Motor neuron (in vitro differentiated cells): ENCODE results near the gene NPAS3. TPM values are rescaled to one million over a fixed set of nuclear protein-coding genes. Genes with fewer than 3 reads are reported as not detected.

ENCODE experiments used
- ATAC-seq, 8 experiments: fragments of 200-7000 bp; cut with Tn5 transposase; replicated peaks in 6 of 8; 2 replicates each; pipeline ENCODE4 v1.8.0; 2021; ENCODE audit warnings: mild to moderate bottlenecking in 8 of 8, moderate library complexity in 8 of 8
- H3K27ac ChIP-seq, 2 donors: fragments of 250-450 bp; sonication (Bioruptor Pico); 2 replicates each; pipeline ENCODE4 v1.9.0; 2021; ENCODE audit warnings: antibody characterized with exemption in 2 of 2, mild to moderate bottlenecking in 2 of 2, moderate library complexity in 1 of 2
- H3K4me1 ChIP-seq, 2 donors: fragments of 250-450 bp; sonication (Bioruptor Pico); replicated peaks in 1 of 2; 2 replicates each; pipeline ENCODE4 v1.6.1; 2021; ENCODE audit warnings: antibody characterized with exemption in 2 of 2, mild to moderate bottlenecking in 2 of 2, moderate library complexity in 1 of 2
- H3K4me3 ChIP-seq, 5 donors: fragments of 250-450 bp; sonication (Bioruptor Pico); 2 replicates each; pipeline ENCODE4 v1.9.0; 2021; ENCODE audit warnings: antibody characterized with exemption in 5 of 5, mild to moderate bottlenecking in 5 of 5, moderate library complexity in 4 of 5
- WGBS, 10 experiments: fragments of 450-650 bp; shearing (Covaris generic); methylation state at CpG; one replicate each; pipeline ENCODE4 v1.0.0; 2022; 5-methylcytosine and 5-hydroxymethylcytosine counted together
- in situ Hi-C, 9 experiments: fragments of 400-800 bp; cut with MboI; loops; one replicate each; pipeline ENCODE4 v1.15.0; 2021; ENCODE audit warnings: low sequenced_read_pairs in 9 of 9, low pct_unique_long_range_greater_than_20kb in 2 of 9; ENCODE audit not compliant: unreplicated experiment in 9 of 9
- total RNA-seq, 8 experiments: library from RNA; unstranded; fragments of 300-600 nt; gene quantifications; 2 replicates each; pipeline versions ENCODE4 v1.2.3 to v1.2.4, GENCODE V29; 2022

NPAS3 gene
- total RNA-seq, 8 experiments from 2014 or later, result 0.22 to 45.8 (median 11.7) TPM; not detected in 1

- ATAC-seq, result no peak
- in situ Hi-C loops, result no loop called here
- 80 to 100% (median 100%) methylated on average over 1 of the region's 1 CpG; no CpG with 5 or more reads in 3 of the 10 experiments for WGBS, 10 experiments
- H3K4me3 ChIP-seq, result no peak overlapping the region
- peaks cover 2 to 7% of the 10 kb centered on the region in 2 donors for H3K4me1 ChIP-seq
- no peak overlapping the region for H3K27ac ChIP-seq
Measured at GRCh38 chr14:33404964-33405574, 466.4 kb downstream of the NPAS3 start.

GRCh38 chr14:33406766-33407165, 468.1 kb downstream of the NPAS3 start:
- in situ Hi-C loops, result no loop called here
- Histone ChIP-seq H3K27ac (no peak overlapping the region), H3K4me3 (no peak overlapping the region), H3K4me1 (peaks cover 0 to 5% of the 10 kb centered on the region in 2 donors)
- peak in 2 of 8 experiments; percentile 11 to 29 for ATAC-seq
- WGBS, 10 experiments, result 50 to 100% (median 91%) methylated on average over 1 to 2 of the region's 2 CpGs; no CpG with 5 or more reads in 4 of the 10 experiments

DNA sequence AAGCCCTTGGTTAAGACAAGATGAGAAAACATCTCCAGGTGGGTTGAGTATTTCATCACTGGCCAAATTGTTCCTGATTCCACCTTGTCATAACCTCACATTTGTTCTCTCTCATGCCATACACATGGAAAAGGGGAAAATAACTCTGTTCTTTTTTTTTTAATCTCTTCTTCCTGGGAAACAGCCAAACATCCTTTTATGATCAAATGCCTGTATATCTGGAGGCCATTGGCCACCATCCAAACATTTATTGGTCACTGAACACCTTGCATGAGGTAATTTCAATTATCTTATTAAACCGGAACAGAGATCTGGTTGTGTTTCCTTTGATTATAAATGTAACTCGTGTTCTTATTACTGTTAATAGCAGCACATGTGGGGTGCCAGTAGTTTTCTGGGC, 469.6 kb downstream of the NPAS3 start:
- H3K4me3 ChIP-seq, result no peak overlapping the region
- in situ Hi-C loops, result no loop called here
- 42 to 100% (median 90%) methylated on average over 1 to 2 of the region's 2 CpGs; no CpG with 5 or more reads in 1 of the 10 experiments for WGBS, 10 experiments
- H3K27ac ChIP-seq, result no peak overlapping the region
- peaks cover 0 to 5% of the 10 kb centered on the region in 2 donors for H3K4me1 ChIP-seq
- no peak for ATAC-seq

- H3K27ac ChIP-seq, result no peak overlapping the region
- H3K4me3 ChIP-seq, result no peak overlapping the region
- in situ Hi-C loops, result no loop called here
- peaks cover 0 to 2% of the 10 kb centered on the region in 2 donors for H3K4me1 ChIP-seq
- no peak for ATAC-seq
Measured at GRCh38 chr14:33412450-33412849, 473.8 kb downstream of the NPAS3 start.

GRCh38 chr14:33413381-33413780, 474.7 kb downstream of the NPAS3 start:
- no peak for ATAC-seq
- H3K4me1 ChIP-seq, result peaks cover under 1 to 2% of the 10 kb centered on the region in 2 donors
- in situ Hi-C loops, result no loop called here
- H3K27ac ChIP-seq, result no peak overlapping the region
- WGBS, 10 experiments, result 0 to 100% (median 86%) methylated on average over 1 to 5 of the region's 5 CpGs; no CpG with 5 or more reads in 1 of the 10 experiments
- no peak overlapping the region for H3K4me3 ChIP-seq

GRCh38 chr14:33414041-33414440, 475.4 kb downstream of the NPAS3 start:
- Histone ChIP-seq H3K4me1 (peaks cover 2 to 4% of the 10 kb centered on the region in 2 donors), H3K27ac (no peak overlapping the region), H3K4me3 (no peak overlapping the region)
- 64 to 100% (median 92%) methylated on average over 1 to 3 of the region's 3 CpGs; no CpG with 5 or more reads in 1 of the 10 experiments for WGBS, 10 experiments
- in situ Hi-C loops, result no loop called here
- ATAC-seq, result no peak

- 13 to 100% (median 40%) methylated on average over 1 of the region's 1 CpG; no CpG with 5 or more reads in 3 of the 10 experiments for WGBS, 10 experiments
- Histone ChIP-seq H3K4me3 (no peak overlapping the region), H3K27ac (no peak overlapping the region), H3K4me1 (peaks cover 12 to 16% of the 10 kb centered on the region in 2 donors)
- ATAC-seq, result peak in 6 of 8 experiments; percentile 21 to 78 (median 40)
- in situ Hi-C loops, result no loop called here
Measured at GRCh38 chr14:33420051-33420627, 481.5 kb downstream of the NPAS3 start.

GRCh38 chr14:33430414-33431035, 491.8 kb downstream of the NPAS3 start:
- H3K4me3 ChIP-seq, result no peak overlapping the region
- in situ Hi-C loops, result loop anchor here in 1 of 9 experiments (25.0 kb wide), 1 partner anchor 357 kb away; no protein-coding TSS in a partner anchor

GRCh38 chr14:33432407-33433023, 493.8 kb downstream of the NPAS3 start:
- Histone ChIP-seq H3K4me3 (no peak overlapping the region), H3K27ac (no peak overlapping the region), H3K4me1 (peaks cover 14 to 24% of the 10 kb centered on the region in 2 donors)
- 9 to 100% (median 55%) methylated on average over 1 to 3 of the region's 3 CpGs for WGBS, 10 experiments
- in situ Hi-C loops, result loop anchor here in 1 of 9 experiments (25.0 kb wide), 1 partner anchor 355 kb away; no protein-coding TSS in a partner anchor
- peak in 5 of 8 experiments; percentile 49 to 77 (median 60) for ATAC-seq

More at GRCh38 chr14:33430414-33431035, 491.8 kb downstream of the NPAS3 start:
- peak in 1 of 8 experiments; percentile 36 for ATAC-seq
- Histone ChIP-seq H3K27ac (no peak overlapping the region), H3K4me1 (peaks cover 14 to 24% of the 10 kb centered on the region in 2 donors)
- WGBS, 10 experiments, result 48 to 76% (median 64%) methylated on average over 3 to 6 of the region's 7 CpGs

DNA sequence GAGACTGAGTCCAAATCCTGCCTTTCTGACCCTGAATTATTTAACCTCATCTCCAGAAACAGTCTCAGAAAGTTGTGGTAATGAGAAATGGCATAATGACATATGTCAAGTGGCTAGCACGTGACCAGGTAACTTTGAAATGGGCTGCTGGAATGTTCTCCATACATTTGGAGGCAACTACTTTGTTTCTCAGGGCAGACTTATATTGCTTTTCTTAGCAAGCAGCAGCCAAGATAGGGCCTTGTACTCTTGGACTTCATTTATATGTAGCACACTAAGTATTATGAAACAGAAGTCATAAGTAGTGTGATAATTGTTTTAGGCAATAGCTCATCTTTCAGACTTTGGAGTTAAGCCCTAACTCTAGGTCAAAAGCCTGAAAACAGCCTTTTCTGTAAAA, 494.7 kb downstream of the NPAS3 start:
- 38 to 100% (median 100%) methylated on average over 1 of the region's 1 CpG; no CpG with 5 or more reads in 4 of the 10 experiments for WGBS, 10 experiments
- ATAC-seq, result no peak
- Histone ChIP-seq H3K4me1 (peaks cover 14 to 24% of the 10 kb centered on the region in 2 donors), H3K4me3 (no peak overlapping the region), H3K27ac (no peak overlapping the region)
- in situ Hi-C loops, result loop anchor here in 1 of 9 experiments (25.0 kb wide), 1 partner anchor 354 kb away; no protein-coding TSS in a partner anchor

GRCh38 chr14:33435911-33436689, 497.4 kb downstream of the NPAS3 start:
- peak in 6 of 8 experiments; percentile 26 to 83 (median 70) for ATAC-seq
- H3K4me3 ChIP-seq, result no peak overlapping the region
- H3K4me1 ChIP-seq, result peaks cover 3 to 9% of the 10 kb centered on the region in 2 donors
- H3K27ac ChIP-seq, result no peak overlapping the region
- WGBS, 10 experiments, result 34 to 100% (median 88%) methylated on average over 1 to 7 of the region's 8 CpGs; no CpG with 5 or more reads in 1 of the 10 experiments
- in situ Hi-C loops, result loop anchor here in 1 of 9 experiments (25.0 kb wide), 1 partner anchor 351 kb away; no protein-coding TSS in a partner anchor

DNA sequence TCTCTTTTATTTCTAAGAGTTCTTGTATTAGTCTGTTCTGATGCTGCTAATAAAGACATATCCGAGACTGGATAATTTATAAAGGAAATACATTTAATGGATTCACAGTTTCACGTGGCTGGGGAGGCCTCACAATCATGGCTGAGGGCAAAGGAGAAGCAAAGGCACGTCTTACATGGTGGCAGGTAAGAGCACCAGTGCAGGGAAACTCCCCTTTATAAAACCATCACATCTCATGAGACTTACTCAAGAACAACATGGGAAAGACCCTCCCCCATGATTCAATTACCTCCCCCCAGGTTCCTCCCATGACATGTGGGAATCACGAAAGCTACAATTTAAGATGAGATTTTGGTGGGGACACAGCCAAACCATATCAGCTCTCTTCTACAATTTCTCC, 503.0 kb downstream of the NPAS3 start:
- in situ Hi-C loops, result loop anchor here in 1 of 9 experiments (25.0 kb wide), 1 partner anchor 346 kb away; no protein-coding TSS in a partner anchor
- Histone ChIP-seq H3K27ac (no peak overlapping the region), H3K4me1 (no peaks in the 10 kb centered on the region), H3K4me3 (no peak overlapping the region)
- 43 to 100% (median 100%) methylated on average over 1 to 4 of the region's 4 CpGs for WGBS, 10 experiments
- ATAC-seq, result no peak
